Omental fat pad (tissue), 4 donors: ENCODE measurements around the gene CHST12. TPM values are rescaled to one million over a fixed set of nuclear protein-coding genes. Genes with fewer than 3 reads are reported as not detected.

Experiments
- ATAC-seq: fragments of 150-250 bp; one replicate; pipeline ENCODE4 v1.9.1; 2016; ENCODE audit warnings: mild to moderate bottlenecking, moderate library complexity; ENCODE audit not compliant: low FRiP score
- DNase-seq: peaks from one replicate; pipeline ENCODE4 v3.0.0-alpha.2; 2019; ENCODE audit warnings: low spot score
- total RNA-seq, 4 donors: library from RNA; depleted of rRNA; stranded (reverse); fragments of >200 nt; gene quantifications; one replicate each; pipeline ENCODE4 v1.1.0, GENCODE V29; 2016
- TF ChIP-seq, protein P1 (sequence below), 3 donors: fragments of 450-650 bp; IDR thresholded peaks; one replicate each; pipeline ENCODE4 v1.5.1; 2016 to 2017; ENCODE audit warnings: antibody characterized with exemption in 3 of 3, mild to moderate bottlenecking in 3 of 3, moderate library complexity in 2 of 3

CHST12 gene
- total RNA-seq, 4 donors from 2014 or later, result 7.9 to 18.3 (median 11.3) TPM

GRCh38 chr7:2357571-2357970 is 45.8 kb upstream of the CHST12 start:
- TF ChIP-seq, protein P1, sequence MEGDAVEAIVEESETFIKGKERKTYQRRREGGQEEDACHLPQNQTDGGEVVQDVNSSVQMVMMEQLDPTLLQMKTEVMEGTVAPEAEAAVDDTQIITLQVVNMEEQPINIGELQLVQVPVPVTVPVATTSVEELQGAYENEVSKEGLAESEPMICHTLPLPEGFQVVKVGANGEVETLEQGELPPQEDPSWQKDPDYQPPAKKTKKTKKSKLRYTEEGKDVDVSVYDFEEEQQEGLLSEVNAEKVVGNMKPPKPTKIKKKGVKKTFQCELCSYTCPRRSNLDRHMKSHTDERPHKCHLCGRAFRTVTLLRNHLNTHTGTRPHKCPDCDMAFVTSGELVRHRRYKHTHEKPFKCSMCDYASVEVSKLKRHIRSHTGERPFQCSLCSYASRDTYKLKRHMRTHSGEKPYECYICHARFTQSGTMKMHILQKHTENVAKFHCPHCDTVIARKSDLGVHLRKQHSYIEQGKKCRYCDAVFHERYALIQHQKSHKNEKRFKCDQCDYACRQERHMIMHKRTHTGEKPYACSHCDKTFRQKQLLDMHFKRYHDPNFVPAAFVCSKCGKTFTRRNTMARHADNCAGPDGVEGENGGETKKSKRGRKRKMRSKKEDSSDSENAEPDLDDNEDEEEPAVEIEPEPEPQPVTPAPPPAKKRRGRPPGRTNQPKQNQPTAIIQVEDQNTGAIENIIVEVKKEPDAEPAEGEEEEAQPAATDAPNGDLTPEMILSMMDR (IDR thresholded peaks at IDR 0.05), result no peak
- no peak for DNase-seq
- no peak for ATAC-seq

DNA sequence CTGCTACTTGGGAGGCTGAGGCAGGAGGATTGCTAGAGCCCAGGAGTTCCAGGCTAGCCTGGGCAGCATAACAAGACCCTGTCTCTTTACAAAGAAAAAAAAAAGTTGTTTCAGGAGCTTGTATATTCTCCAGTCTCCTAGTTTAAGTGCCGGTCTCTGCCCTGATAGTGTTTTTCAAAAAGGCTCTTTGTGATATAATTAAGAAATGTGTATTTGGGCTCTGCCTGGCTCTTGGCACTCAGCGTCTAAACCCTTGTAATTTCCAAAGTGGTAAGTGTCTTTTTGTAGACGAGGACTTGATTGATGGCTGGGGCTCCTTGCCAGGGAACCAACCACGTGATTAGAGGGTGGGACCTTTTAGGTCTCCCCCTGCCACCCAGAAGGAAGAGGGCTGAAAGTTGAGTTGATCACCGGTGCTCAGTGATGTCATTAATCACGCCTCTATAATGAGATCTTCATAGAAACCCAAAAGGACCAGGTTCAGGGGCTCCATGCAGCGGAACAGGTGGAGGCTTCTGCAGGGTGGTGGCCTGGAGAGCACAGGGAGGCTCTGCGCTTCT is 44.4 kb upstream of the CHST12 start:
- no peak for ATAC-seq
- DNase-seq, result no peak
- TF ChIP-seq, protein P1 (IDR thresholded peaks at IDR 0.05), result no peak

DNA sequence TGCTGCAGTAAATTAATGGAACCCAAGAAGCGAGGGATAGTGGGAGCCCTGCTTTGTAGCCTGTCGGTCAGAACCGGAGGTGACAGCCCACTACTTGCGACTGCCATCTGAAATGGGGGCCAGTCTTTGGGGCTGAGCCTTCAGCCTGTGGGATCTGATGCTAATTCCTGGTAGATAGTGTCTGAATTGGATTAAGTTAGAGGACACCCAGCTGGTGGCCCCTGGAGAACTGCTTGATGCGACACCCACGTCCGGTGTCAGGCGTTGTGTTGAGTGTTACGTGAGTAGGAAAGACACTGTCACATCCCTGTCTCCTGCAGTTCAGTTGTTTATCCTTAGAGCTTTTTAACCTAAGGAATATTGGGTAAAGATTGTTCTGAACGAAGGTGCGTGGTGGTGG is 43.8 kb upstream of the CHST12 start:
- TF ChIP-seq, protein P1 (IDR thresholded peaks at IDR 0.05), result no peak
- DNase-seq (no peak), ATAC-seq (no peak)

DNA sequence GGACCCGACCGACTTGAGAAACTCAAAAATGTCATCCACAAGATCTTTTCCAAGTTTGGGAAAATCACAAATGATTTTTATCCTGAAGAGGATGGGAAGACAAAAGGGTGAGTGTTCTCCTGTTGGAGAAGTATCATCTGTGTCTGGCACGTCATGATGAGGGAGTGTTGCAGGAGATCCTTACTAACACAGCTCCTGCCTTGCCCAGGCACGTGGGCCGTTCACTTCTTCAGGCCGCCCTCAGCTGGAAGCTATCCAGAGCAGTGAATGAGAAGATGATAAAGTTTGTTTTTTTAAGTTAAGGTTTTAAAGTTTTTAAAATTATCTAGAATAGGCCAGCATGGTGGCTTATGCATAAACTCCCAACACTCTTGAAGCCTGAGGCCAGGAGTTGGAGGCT is 42.6 kb upstream of the CHST12 start:
- ATAC-seq (peak; percentile 43), DNase-seq (no peak)
- TF ChIP-seq, protein P1 (IDR thresholded peaks at IDR 0.05), result no peak

GRCh38 chr7:2362385-2363088 is 40.9 kb upstream of the CHST12 start:
- TF ChIP-seq, protein P1 (IDR thresholded peaks at IDR 0.05), result no peak
- DNase-seq (no peak), ATAC-seq (no peak)

DNA sequence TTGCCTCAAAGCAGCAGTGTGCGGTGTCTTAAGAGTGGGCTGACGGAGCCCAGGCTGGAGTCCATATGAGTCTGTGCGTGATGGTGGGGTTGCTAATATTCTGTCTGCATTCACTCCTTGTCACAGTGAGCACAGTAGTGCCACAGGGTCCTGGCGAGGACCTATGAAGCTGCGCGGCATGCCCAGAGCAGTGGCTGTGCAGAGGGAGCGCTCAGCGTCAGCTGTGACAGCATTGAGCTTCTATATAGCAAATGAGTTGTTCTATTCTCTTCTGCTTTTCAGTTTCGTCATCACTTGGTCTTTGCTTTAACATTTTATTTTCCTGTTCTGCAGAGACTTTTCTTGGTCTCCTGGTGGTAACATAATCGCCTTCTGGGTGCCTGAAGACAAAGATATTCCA is 34.3 kb upstream of the CHST12 start:
- DNase-seq, result no peak
- no peak for ATAC-seq
- TF ChIP-seq, protein P1 (IDR thresholded peaks at IDR 0.05), result no peak

DNA sequence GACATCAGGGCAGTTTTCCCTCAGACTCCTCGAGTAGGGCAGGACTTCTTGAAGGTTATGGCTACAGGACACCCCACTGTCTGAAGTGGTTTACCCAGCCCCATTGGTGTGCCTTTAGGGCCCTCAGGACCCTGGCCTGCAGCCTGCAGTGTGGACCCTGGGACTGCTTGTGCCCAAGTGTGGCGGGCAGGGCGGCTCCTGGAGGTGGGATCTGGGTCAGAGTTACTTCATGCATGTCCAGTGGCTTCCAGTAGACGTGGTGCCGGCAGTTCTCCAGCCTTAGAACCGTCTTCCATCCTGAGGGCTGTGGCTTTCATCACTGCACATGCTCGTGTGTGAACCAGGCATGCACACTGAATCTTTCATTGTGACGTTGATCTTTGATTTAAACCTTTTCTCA is 32.1 kb upstream of the CHST12 start:
- ATAC-seq (no peak), DNase-seq (no peak)
- TF ChIP-seq, protein P1 (IDR thresholded peaks at IDR 0.05), result no peak
